B cell (primary cell): ENCODE results near the gene NDST4. TPM values are rescaled to one million over a fixed set of nuclear protein-coding genes. Genes with fewer than 3 reads are reported as not detected.

Source experiments
- ATAC-seq: fragments of 200-7000 bp; cut with Tn5 transposase; one replicate; pipeline ENCODE4 v1.10.0; 2021; ENCODE audit warnings: low read depth, mild to moderate bottlenecking, moderate number of reproducible peaks, moderate library complexity
- CTCF ChIA-PET: fragments of 350-600 bp; sonication (Branson Sonifier 250); formaldehyde crosslinking; loops from one replicate; lab custom pipeline; 2021; ENCODE audit warnings: antibody characterized with exemption, inconsistent platforms; lab: Charles Lee
- POLR2A ChIA-PET: fragments of 350-600 bp; sonication (Branson Sonifier 250); formaldehyde crosslinking; loops from one replicate; lab custom pipeline; 2021; ENCODE audit warnings: antibody characterized with exemption; lab: Charles Lee
- DNase-seq: peaks from one replicate; pipeline ENCODE4 v3.0.0; 2013
- H2AFZ ChIP-seq: 2 replicates; pipeline ENCODE4 v1.6.1; 2012; ENCODE audit warnings: mild to moderate bottlenecking, low read depth, low read length; ENCODE audit not compliant: insufficient read depth, poor library complexity, severe bottlenecking
- H3K27ac ChIP-seq, 2 donors: 1 replicate in 1 of 2; 2 replicates in 1 of 2; pipeline ENCODE4 v1.5.1; 2012 to 2013; ENCODE audit warnings: low read length in 2 of 2, mild to moderate bottlenecking in 2 of 2, moderate library complexity in 1 of 2
- H3K27me3 ChIP-seq, 4 experiments: fragments of 200-600 bp in 1 of 4; sonication (generic) in 1 of 4; replicated peaks in 1 of 4; 1 replicate in 2 of 4; 2 replicates in 2 of 4; pipeline versions ENCODE4 v1.6.1 to v1.7.0; 2013 to 2016; ENCODE audit warnings: low read length in 3 of 4, mild to moderate bottlenecking in 2 of 4, mixed read lengths in 1 of 4, moderate library complexity in 1 of 4; ENCODE audit not compliant: insufficient read depth in 4 of 4, control insufficient read depth in 3 of 4; ENCODE audit errors: control extremely low read depth in 1 of 4
- H3K36me3 ChIP-seq, 2 experiments: replicated peaks in 1 of 2; 1 replicate in 1 of 2; 2 replicates in 1 of 2; pipeline versions ENCODE4 v1.6.1 to v1.7.1; 2013; ENCODE audit warnings: low read length in 1 of 2; ENCODE audit not compliant: insufficient read depth in 2 of 2, control insufficient read depth in 1 of 2; ENCODE audit errors: control extremely low read depth in 1 of 2, extremely low read depth in 1 of 2
- H3K4me1 ChIP-seq, 2 donors: fragments of 200-600 bp in 1 of 2; sonication (generic) in 1 of 2; 1 replicate in 1 of 2; 2 replicates in 1 of 2; pipeline versions ENCODE4 v1.5.1 to v1.6.1; 2013 to 2017; ENCODE audit warnings: low read length in 2 of 2; ENCODE audit not compliant: control insufficient read depth in 2 of 2, insufficient read depth in 2 of 2
- H3K4me2 ChIP-seq: replicated peaks from 2 replicates; pipeline ENCODE3; 2012; ENCODE audit warnings: mild to moderate bottlenecking, low read depth, low read length; ENCODE audit not compliant: poor library complexity, severe bottlenecking
- H3K4me3 ChIP-seq, 5 experiments: fragments of 200-600 bp in 1 of 5; sonication (generic) in 1 of 5; 1 replicate in 3 of 5; 2 replicates in 2 of 5; pipeline versions ENCODE4 v1.5.1 to v1.7.0; 2011 to 2016; ENCODE audit warnings: low read length in 4 of 5, mild to moderate bottlenecking in 4 of 5, low read depth in 2 of 5, control low read depth in 1 of 5, moderate library complexity in 1 of 5; ENCODE audit not compliant: insufficient read depth in 1 of 5; ENCODE audit errors: control extremely low read depth in 1 of 5, extremely low read depth in 1 of 5
- H3K79me2 ChIP-seq: fragments of 200-600 bp; sonication (generic); one replicate; pipeline ENCODE4 v1.6.0; 2016; ENCODE audit warnings: low read length; ENCODE audit not compliant: control insufficient read depth, insufficient read depth
- H3K9ac ChIP-seq: fragments of 200-600 bp; sonication (generic); 2 replicates; pipeline ENCODE4 v1.6.1; 2017; ENCODE audit warnings: mild to moderate bottlenecking, low read length, moderate library complexity
- H3K9me3 ChIP-seq, 3 donors: one replicate each; pipeline versions ENCODE4 v1.6.1 to v1.7.1; 2013; ENCODE audit warnings: low read length in 2 of 3; ENCODE audit not compliant: control insufficient read depth in 2 of 3, insufficient read depth in 1 of 3; ENCODE audit errors: control extremely low read depth in 1 of 3
- H4K20me1 ChIP-seq: 2 replicates; pipeline ENCODE4 v1.6.0; 2012; ENCODE audit warnings: mild to moderate bottlenecking, low read length; ENCODE audit not compliant: insufficient read depth, control insufficient read depth, poor library complexity, severe bottlenecking
- H3K27ac Mint-ChIP-seq: one replicate; pipeline ENCODE4 v1.8.0; 2021; ENCODE audit warnings: mixed read lengths
- H3K27me3 Mint-ChIP-seq: one replicate; pipeline ENCODE4 v1.8.0; 2021; ENCODE audit warnings: mixed read lengths
- H3K4me1 Mint-ChIP-seq: one replicate; pipeline ENCODE4 v1.8.0; 2021; ENCODE audit warnings: mixed read lengths
- H3K4me3 Mint-ChIP-seq: one replicate; pipeline ENCODE4 v1.8.0; 2021; ENCODE audit warnings: mixed read lengths
- H3K9me3 Mint-ChIP-seq: one replicate; pipeline ENCODE4 v1.8.0; 2022; ENCODE audit warnings: mixed read lengths; ENCODE audit not compliant: insufficient read depth
- EZH2 ChIP-seq: IDR thresholded peaks from 2 replicates; pipeline ENCODE4 v1.6.1; 2012; ENCODE audit warnings: borderline replicate concordance, low read depth, mild to moderate bottlenecking, moderate library complexity, low read length; ENCODE audit not compliant: insufficient read depth, poor library complexity, severe bottlenecking
- WGBS: methylation state at CpG from one replicate; pipeline ENCODE4 v1.1.5; 2013; ENCODE audit warnings: missing lambda C conversion rate; ENCODE audit not compliant: insufficient coverage; 5-methylcytosine and 5-hydroxymethylcytosine counted together
- intact Hi-C: fragments of 100-400 bp; cut with micrococcal nuclease; formaldehyde crosslinking; loops from one replicate; pipeline ENCODE4 v1.10.0; 2022
- polyA plus RNA-seq: library from polyadenylated mRNA; depleted of rRNA; stranded (reverse); fragments of >200 nt; gene quantifications from 2 replicates; pipeline ENCODE4 v1.2.3, GENCODE V29; 2012
- total RNA-seq, 2 donors: library from RNA; stranded (reverse); fragments of 120-200 nt in 1 of 2; gene quantifications; 1 replicate in 1 of 2; 2 replicates in 1 of 2; pipeline versions ENCODE4 v1.2.3 to v1.2.4, GENCODE V29; 2013 to 2022
- TF ChIP-seq, protein P1 (sequence below): fragments of 200-600 bp; IDR thresholded peaks from one replicate; pipeline ENCODE4 v1.8.0; 2022; ENCODE audit warnings: antibody characterized with exemption, mild to moderate bottlenecking

Gene NDST4
- total and polyA plus RNA-seq, 2 donors (not counting 1 experiment from before 2014, with no cell fraction given): not detected

DNA sequence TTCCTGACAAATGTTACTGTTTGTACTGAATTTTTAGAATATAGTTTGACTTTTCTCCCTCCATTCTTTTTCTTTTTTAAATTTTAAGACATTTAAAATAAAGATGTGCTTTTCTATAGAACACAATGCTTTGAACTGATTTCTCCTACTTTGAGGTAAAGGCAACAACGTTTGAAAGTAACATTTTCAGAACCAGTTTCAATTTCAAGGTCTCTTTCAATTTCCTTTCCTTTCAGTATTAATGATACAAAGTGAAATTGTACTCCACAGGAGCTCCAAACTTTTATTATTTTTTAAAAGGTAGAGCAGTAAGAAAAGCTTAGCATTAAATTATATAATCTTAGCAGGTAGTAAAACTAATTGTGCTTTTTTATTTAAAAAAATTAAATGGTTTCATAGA is 54.9 kb downstream of the NDST4 start:
- ATAC-seq: no peak
- H3K4me1 ChIP-seq: no peaks in the 10 kb centered on the region
- H3K79me2 ChIP-seq: no peaks in the 10 kb centered on the region
- no CpG with 5 or more reads among the region's 1 CpG for WGBS
- ChIA-PET POLR2A (no interaction called here), CTCF (no interaction called here)
- H3K9ac ChIP-seq: no peak overlapping the region
- DNase-seq: no peak
- H2AFZ ChIP-seq: no peak overlapping the region
- no peaks in the 10 kb centered on the region for H3K9me3 Mint-ChIP-seq
- no peaks in the 10 kb centered on the region for H3K27me3 ChIP-seq
- H3K4me1 Mint-ChIP-seq: no peaks in the 10 kb centered on the region
- H4K20me1 ChIP-seq: no peaks in the 10 kb centered on the region
- H3K4me3 ChIP-seq: no peak overlapping the region
- H3K36me3 ChIP-seq: no peaks in the 10 kb centered on the region
- H3K27ac Mint-ChIP-seq: no peak overlapping the region
- H3K9me3 ChIP-seq: no peaks in the 10 kb centered on the region
- H3K27me3 Mint-ChIP-seq: no peaks in the 10 kb centered on the region
- intact Hi-C loops: no loop called here
- TF ChIP-seq, protein P1, sequence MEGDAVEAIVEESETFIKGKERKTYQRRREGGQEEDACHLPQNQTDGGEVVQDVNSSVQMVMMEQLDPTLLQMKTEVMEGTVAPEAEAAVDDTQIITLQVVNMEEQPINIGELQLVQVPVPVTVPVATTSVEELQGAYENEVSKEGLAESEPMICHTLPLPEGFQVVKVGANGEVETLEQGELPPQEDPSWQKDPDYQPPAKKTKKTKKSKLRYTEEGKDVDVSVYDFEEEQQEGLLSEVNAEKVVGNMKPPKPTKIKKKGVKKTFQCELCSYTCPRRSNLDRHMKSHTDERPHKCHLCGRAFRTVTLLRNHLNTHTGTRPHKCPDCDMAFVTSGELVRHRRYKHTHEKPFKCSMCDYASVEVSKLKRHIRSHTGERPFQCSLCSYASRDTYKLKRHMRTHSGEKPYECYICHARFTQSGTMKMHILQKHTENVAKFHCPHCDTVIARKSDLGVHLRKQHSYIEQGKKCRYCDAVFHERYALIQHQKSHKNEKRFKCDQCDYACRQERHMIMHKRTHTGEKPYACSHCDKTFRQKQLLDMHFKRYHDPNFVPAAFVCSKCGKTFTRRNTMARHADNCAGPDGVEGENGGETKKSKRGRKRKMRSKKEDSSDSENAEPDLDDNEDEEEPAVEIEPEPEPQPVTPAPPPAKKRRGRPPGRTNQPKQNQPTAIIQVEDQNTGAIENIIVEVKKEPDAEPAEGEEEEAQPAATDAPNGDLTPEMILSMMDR: no peak
- TF ChIP-seq EZH2: no peak
- no peak overlapping the region for H3K4me2 ChIP-seq
- H3K4me3 Mint-ChIP-seq: no peak overlapping the region
- no peak overlapping the region for H3K27ac ChIP-seq

DNA sequence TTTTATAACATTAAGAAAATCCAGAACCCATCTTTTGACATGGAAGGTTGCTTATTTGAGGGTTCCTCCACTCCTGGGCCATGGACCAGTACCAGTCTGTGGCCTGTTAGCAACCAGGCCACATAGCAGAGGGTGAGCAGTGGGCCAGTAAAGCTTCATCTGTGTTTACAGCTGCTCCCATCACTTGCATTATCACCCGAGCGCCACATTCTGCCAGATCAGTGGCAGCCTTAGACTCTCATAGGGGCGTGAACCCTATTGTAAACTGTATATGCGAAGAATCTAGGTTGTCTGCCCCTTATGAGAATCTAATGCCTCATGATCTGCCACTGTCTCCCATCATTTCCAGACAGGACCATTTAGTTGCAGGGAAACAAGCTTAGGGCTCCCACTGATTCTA is 58.6 kb downstream of the NDST4 start:
- Histone ChIP-seq H3K27me3 (no peaks in the 10 kb centered on the region), H3K4me2 (no peak overlapping the region), H3K9me3 (no peaks in the 10 kb centered on the region), H4K20me1 (no peaks in the 10 kb centered on the region), H3K79me2 (no peaks in the 10 kb centered on the region), H3K27ac (no peak overlapping the region), H3K9ac (no peak overlapping the region), H2AFZ (no peak overlapping the region), H3K36me3 (no peaks in the 10 kb centered on the region), H3K4me1 (no peaks in the 10 kb centered on the region), H3K4me3 (no peak overlapping the region)
- Mint-ChIP-seq H3K9me3 (no peaks in the 10 kb centered on the region), H3K4me3 (no peak overlapping the region), H3K27ac (no peak overlapping the region), H3K4me1 (no peaks in the 10 kb centered on the region), H3K27me3 (no peaks in the 10 kb centered on the region)
- intact Hi-C loops: no loop called here
- no peak for ATAC-seq
- CTCF ChIA-PET: no interaction called here
- DNase-seq: no peak
- POLR2A ChIA-PET: no interaction called here
- WGBS: 92% methylated on average over 4 of the region's 4 CpGs
- no peak for TF ChIP-seq EZH2
- TF ChIP-seq, protein P1: no peak
